Endothelial cell of umbilical vein (primary cell): ENCODE measurements around the gene PRR18. TPM values are rescaled to one million over a fixed set of nuclear protein-coding genes. Genes with fewer than 3 reads are reported as not detected.

Experiments
- BruUV-seq: library from RNA; stranded (reverse); fragments of 400-500 nt; replicated peaks from 2 replicates; lab custom pipeline; 2021; lab: Mats Ljungman, UMichigan
- CTCF ChIA-PET: fragments of 300-600, 350-600 bp; sonication (Branson Sonifier 250); formaldehyde crosslinking; loops from one replicate; lab custom pipeline; 2021; ENCODE audit warnings: antibody characterized with exemption, inconsistent platforms; lab: Charles Lee
- POLR2A ChIA-PET: fragments of 300-600, 350-600 bp; sonication (Branson Sonifier 250); formaldehyde crosslinking; loops from one replicate; lab custom pipeline; 2021; ENCODE audit warnings: antibody characterized with exemption, inconsistent platforms; lab: Charles Lee
- DNase-seq: peaks from one replicate; pipeline ENCODE4 v3.0.0-alpha.2; 2011; ENCODE audit warnings: low read depth, low spot score
- FAIRE-seq: peaks from 2 replicates; lab custom pipeline; 2011; peaks lifted over from hg19 to GRCh38; lab: Jason Lieb, UNC
- H2AFZ ChIP-seq: 2 replicates; pipeline ENCODE4 v1.6.0; 2012; ENCODE audit warnings: low read depth, low read length, control low read depth, inconsistent platforms
- H3K27ac ChIP-seq: 2 replicates; pipeline ENCODE4 v1.5.1; 2011; ENCODE audit warnings: low read depth, mild to moderate bottlenecking, control low read depth, low read length, moderate library complexity; ENCODE audit not compliant: insufficient read depth
- H3K27me3 ChIP-seq, 2 experiments: 2 replicates each; pipeline versions ENCODE4 v1.6.0 to v1.6.1; 2011; ENCODE audit warnings: low read length in 2 of 2, mixed read lengths in 1 of 2; ENCODE audit not compliant: control insufficient read depth in 2 of 2, insufficient read depth in 2 of 2
- H3K36me3 ChIP-seq, 2 experiments: 2 replicates in 1 of 2; 3 replicates in 1 of 2; pipeline ENCODE4 v1.5.1; 2011; ENCODE audit warnings: low read length in 2 of 2, mild to moderate bottlenecking in 1 of 2, moderate library complexity in 1 of 2; ENCODE audit not compliant: control insufficient read depth in 2 of 2, insufficient read depth in 2 of 2; ENCODE audit errors: extremely low read depth in 1 of 2
- H3K4me1 ChIP-seq: 3 replicates; pipeline ENCODE4 v1.5.1; 2011; ENCODE audit warnings: mild to moderate bottlenecking, low read length; ENCODE audit not compliant: control insufficient read depth, insufficient read depth; ENCODE audit errors: extremely low read depth
- H3K4me2 ChIP-seq: 2 replicates; pipeline ENCODE4 v1.6.1; 2011; ENCODE audit warnings: low read length, control low read depth, mixed read lengths; ENCODE audit not compliant: insufficient read depth
- H3K4me3 ChIP-seq, 3 experiments: fragments of 200-600 bp in 1 of 3; sonication (generic), shearing (Covaris generic) in 1 of 3; replicated peaks in 1 of 3; 2 replicates each; pipeline ENCODE4 v1.5.1; 2011 to 2016; ENCODE audit warnings: control low read depth in 3 of 3, low read length in 3 of 3, mild to moderate bottlenecking in 2 of 3, inconsistent platforms in 1 of 3, low read depth in 1 of 3, moderate library complexity in 1 of 3; ENCODE audit not compliant: insufficient read depth in 1 of 3
- H3K79me2 ChIP-seq: 2 replicates; pipeline ENCODE4 v1.6.0; 2012; ENCODE audit warnings: low read length, inconsistent platforms; ENCODE audit not compliant: control insufficient read depth, insufficient read depth
- H3K9ac ChIP-seq: replicated peaks from 2 replicates; pipeline ENCODE3; 2011; ENCODE audit warnings: low read length, control low read depth; ENCODE audit not compliant: insufficient read depth; ENCODE audit errors: extremely low read depth
- H3K9me1 ChIP-seq: replicated peaks from 3 replicates; pipeline ENCODE4 v1.6.0; 2011; ENCODE audit warnings: mild to moderate bottlenecking, low read length; ENCODE audit not compliant: control insufficient read depth, insufficient read depth; ENCODE audit errors: extremely low read depth
- H3K9me3 ChIP-seq: replicated peaks from 2 replicates; pipeline ENCODE4 v1.5.1; 2012; ENCODE audit warnings: low read length, inconsistent platforms; ENCODE audit not compliant: control insufficient read depth, insufficient read depth
- H4K20me1 ChIP-seq: replicated peaks from 2 replicates; pipeline ENCODE3; 2011; ENCODE audit warnings: mild to moderate bottlenecking, low read length; ENCODE audit not compliant: control insufficient read depth, insufficient read depth; ENCODE audit errors: extremely low read depth
- CTCF ChIP-seq, 2 donors: IDR thresholded peaks; 1 replicate in 1 of 2; 2 replicates in 1 of 2; pipeline ENCODE4 v1.5.1; 2011; ENCODE audit warnings: low read length in 2 of 2, mild to moderate bottlenecking in 2 of 2, moderate library complexity in 2 of 2, control low read depth in 1 of 2, inconsistent platforms in 1 of 2, low read depth in 1 of 2; ENCODE audit not compliant: insufficient read depth in 1 of 2; ENCODE audit errors: extremely low read depth in 1 of 2
- EZH2 ChIP-seq: IDR thresholded peaks from 2 replicates; pipeline ENCODE4 v1.6.1; 2012; ENCODE audit warnings: borderline replicate concordance, low read depth, mild to moderate bottlenecking, moderate library complexity, low read length, inconsistent platforms; ENCODE audit not compliant: severe bottlenecking
- FOS ChIP-seq: IDR thresholded peaks from 2 replicates; pipeline ENCODE4 v1.6.1; 2011; ENCODE audit warnings: mild to moderate bottlenecking, low read length, moderate library complexity, borderline replicate concordance; ENCODE audit not compliant: insufficient read depth
- GATA2 ChIP-seq: IDR thresholded peaks from 2 replicates; pipeline ENCODE4 v1.7.0; 2011; ENCODE audit warnings: low read depth, mild to moderate bottlenecking, moderate library complexity, mixed read lengths, low read length; ENCODE audit not compliant: insufficient read length, insufficient read depth
- JUN ChIP-seq: IDR thresholded peaks from 2 replicates; pipeline ENCODE4 v1.6.1; 2011; ENCODE audit warnings: borderline replicate concordance, low read depth; ENCODE audit not compliant: insufficient read length, insufficient read depth
- MAX ChIP-seq: IDR thresholded peaks from 2 replicates; pipeline ENCODE4 v1.6.1; 2011; ENCODE audit not compliant: insufficient read depth, insufficient read length
- MYC ChIP-seq: IDR thresholded peaks from one replicate; pipeline ENCODE4 v1.6.1; 2011; ENCODE audit warnings: mild to moderate bottlenecking, low read depth, low read length
- POLR2A ChIP-seq: IDR thresholded peaks from 2 replicates; pipeline ENCODE4 v1.6.1; 2012; ENCODE audit warnings: low read depth, mild to moderate bottlenecking, control low read depth, low read length
- POLR2AphosphoS5 ChIP-seq: IDR thresholded peaks from 2 replicates; pipeline ENCODE4 v1.6.1; 2012; ENCODE audit warnings: low read depth, mild to moderate bottlenecking, control low read depth, low read length, moderate library complexity; ENCODE audit not compliant: insufficient read depth
- dilution Hi-C: fragments of 300-500 bp; cut with MboI; formaldehyde crosslinking; loops from one replicate; pipeline ENCODE4 v1.15.0; 2019; ENCODE audit warnings: low sequenced_read_pairs; ENCODE audit not compliant: extremely low pct_ligation_motif_present
- intact Hi-C: fragments of 100-400 bp; cut with micrococcal nuclease; formaldehyde crosslinking; loops from one replicate; pipeline ENCODE4 v1.10.0; 2022
- polyA plus RNA-seq, 4 experiments: library from polyadenylated mRNA; depleted of rRNA in 3 of 4; stranded (reverse) in 3 of 4; unstranded in 1 of 4; fragments of >200 nt; gene quantifications; 2 replicates each; pipeline versions ENCODE4 v1.2.1 to v1.2.3, GENCODE V29; 2011 to 2012; ENCODE audit warnings: missing spikeins in 1 of 4
- total RNA-seq: library from RNA; stranded (reverse); gene quantifications from 2 replicates; pipeline ENCODE4 v1.2.3, GENCODE V29; 2021

PRR18 gene
- total and polyA plus RNA-seq, 2 donors (not counting 3 experiments of a cell fraction or from before 2014, with no cell fraction given) = not detected

- no peak for TF ChIP-seq MYC
- no peak for TF ChIP-seq GATA2
- no peak for TF ChIP-seq FOS
- TF ChIP-seq POLR2A = no peak
- no peak for TF ChIP-seq POLR2AphosphoS5
- no peak for TF ChIP-seq CTCF (IDR thresholded peaks at IDR 0.05; ENCODE audit: extremely low read depth in 1 of 2, insufficient read depth in 1 of 2, low read depth in 1 of 2, low read length in 2 of 2)
- no peak for TF ChIP-seq EZH2
- no peak for TF ChIP-seq JUN
- TF ChIP-seq MAX = no peak
- POLR2A ChIA-PET = no interaction called here
- H4K20me1 ChIP-seq = no peaks in the 10 kb centered on the region
- no peak overlapping the region for H3K4me3 ChIP-seq
- dilution Hi-C loops (no loop called here), intact Hi-C loops (no loop called here)
- peaks cover 5% of the 10 kb centered on the region for H3K4me1 ChIP-seq
- peaks cover 4% of the 10 kb centered on the region for H3K79me2 ChIP-seq
- no peaks in the 10 kb centered on the region for H3K36me3 ChIP-seq
- no peak overlapping the region for H3K4me2 ChIP-seq
- no peaks in the 10 kb centered on the region for H3K9me1 ChIP-seq
- H3K9me3 ChIP-seq = no peaks in the 10 kb centered on the region
- CTCF ChIA-PET = no interaction called here
- H3K27me3 ChIP-seq = peaks cover 11 to 23% of the 10 kb centered on the region in 2 experiments
- DNase-seq (no peak), FAIRE-seq (no peak)
- BruUV-seq = no TSS peak
- H3K27ac ChIP-seq = no peak overlapping the region
- no peak overlapping the region for H2AFZ ChIP-seq
- no peak overlapping the region for H3K9ac ChIP-seq
Measured at GRCh38 chr6:166346965-166347364, 38.8 kb upstream of the PRR18 start.
